H1 (cell line): Measurements from ENCODE around the gene FUNDC1. TPM values are rescaled to one million over a fixed set of nuclear protein-coding genes. Genes with fewer than 3 reads are reported as not detected.

Source experiments
- CTCF ChIA-PET: fragments of 300-600 bp; sonication (Branson Sonifier 250); formaldehyde crosslinking; loops from one replicate; lab custom pipeline; 2021; ENCODE audit not compliant: partially characterized antibody; lab: Charles Lee
- POLR2A ChIA-PET: fragments of 300-600 bp; sonication (Branson Sonifier 250); formaldehyde crosslinking; loops from one replicate; lab custom pipeline; 2021; ENCODE audit warnings: inconsistent platforms; ENCODE audit not compliant: partially characterized antibody; lab: Charles Lee
- DNase-seq, 2 experiments: peaks; one replicate each; pipeline versions ENCODE4 v3.0.0 to v3.0.0-alpha.2; 2010 to 2022; ENCODE audit warnings: low spot score in 2 of 2, low read depth in 1 of 2, mixed read lengths in 1 of 2
- FAIRE-seq: peaks from 2 replicates; lab custom pipeline; 2011; peaks lifted over from hg19 to GRCh38; lab: Jason Lieb, UNC
- H2AFZ ChIP-seq: 2 replicates; pipeline ENCODE4 v1.8.1; 2012; ENCODE audit warnings: low read length, inconsistent platforms
- H2AK5ac ChIP-seq: 2 replicates; pipeline ENCODE4 v1.6.1; 2013; ENCODE audit warnings: low read depth, low read length
- H2BK120ac ChIP-seq: replicated peaks from 2 replicates; pipeline ENCODE3; 2013; ENCODE audit warnings: low read depth, low read length, inconsistent platforms
- H2BK12ac ChIP-seq: 2 replicates; pipeline ENCODE4 v1.6.1; 2013; ENCODE audit warnings: low read depth, low read length
- H2BK15ac ChIP-seq: 2 replicates; pipeline ENCODE4 v1.6.1; 2013; ENCODE audit warnings: low read length
- H2BK20ac ChIP-seq: 2 replicates; pipeline ENCODE4 v1.6.1; 2013; ENCODE audit warnings: low read length
- H2BK5ac ChIP-seq: 2 replicates; pipeline ENCODE4 v1.6.1; 2013; ENCODE audit warnings: low read depth, low read length
- H3K14ac ChIP-seq: 2 replicates; pipeline ENCODE4 v1.6.1; 2013; ENCODE audit warnings: inconsistent platforms; ENCODE audit not compliant: insufficient read length
- H3K18ac ChIP-seq: 2 replicates; pipeline ENCODE4 v1.6.1; 2013; ENCODE audit warnings: low read length; ENCODE audit errors: extremely low read depth
- H3K23ac ChIP-seq: 2 replicates; pipeline ENCODE4 v1.6.1; 2013; ENCODE audit warnings: inconsistent platforms; ENCODE audit not compliant: insufficient read length
- H3K23me2 ChIP-seq: 2 replicates; pipeline ENCODE4 v1.6.1; 2013; ENCODE audit warnings: low read depth, low read length
- H3K27ac ChIP-seq: 2 replicates; pipeline ENCODE4 v1.6.1; 2011; ENCODE audit warnings: low read depth, low read length, inconsistent platforms
- H3K27me3 ChIP-seq, 4 experiments: replicated peaks in 1 of 4; 1 replicate in 1 of 4; 2 replicates in 3 of 4; pipeline versions ENCODE4 v1.6.1 to v1.8.1; 2011 to 2013; ENCODE audit warnings: low read length in 3 of 4, mild to moderate bottlenecking in 3 of 4, inconsistent platforms in 2 of 4, mixed read lengths in 2 of 4, moderate library complexity in 1 of 4; ENCODE audit not compliant: control insufficient read depth in 3 of 4, insufficient read depth in 3 of 4; ENCODE audit errors: extremely low read depth in 1 of 4
- H3K36me3 ChIP-seq, 4 experiments: 2 replicates each; pipeline versions ENCODE4 v1.6.1 to v1.8.1; 2011 to 2013; ENCODE audit warnings: mild to moderate bottlenecking in 4 of 4, low read length in 3 of 4, moderate library complexity in 2 of 4, control low read depth in 1 of 4, inconsistent platforms in 1 of 4; ENCODE audit not compliant: insufficient read depth in 4 of 4, control insufficient read depth in 2 of 4
- H3K4ac ChIP-seq: replicated peaks from 2 replicates; pipeline ENCODE3; 2013; ENCODE audit warnings: low read length, low read depth, mixed read lengths, inconsistent platforms; ENCODE audit not compliant: insufficient read length
- H3K4me1 ChIP-seq, 4 experiments: replicated peaks in 1 of 4; 1 replicate in 1 of 4; 2 replicates in 3 of 4; pipeline versions ENCODE4 v1.6.1 to v1.8.1; 2011 to 2013; ENCODE audit warnings: low read length in 3 of 4, inconsistent platforms in 2 of 4, mixed read lengths in 1 of 4; ENCODE audit not compliant: insufficient read depth in 4 of 4, control insufficient read depth in 3 of 4
- H3K4me2 ChIP-seq, 2 experiments: 2 replicates each; pipeline versions ENCODE4 v1.6.1 to v1.8.1; 2011 to 2013; ENCODE audit warnings: low read depth in 2 of 2, low read length in 2 of 2, control low read depth in 1 of 2, inconsistent platforms in 1 of 2, mild to moderate bottlenecking in 1 of 2; ENCODE audit not compliant: insufficient read depth in 1 of 2
- H3K4me3 ChIP-seq, 4 experiments: fragments of 200-600, 300-600 bp in 1 of 4; sonication (generic), shearing (Covaris generic), sonication (Bioruptor Twin) in 1 of 4; 2 replicates each; pipeline versions ENCODE4 v1.5.1 to v1.8.1; 2011 to 2016; ENCODE audit warnings: low read length in 4 of 4, low read depth in 3 of 4, control low read depth in 2 of 4, inconsistent platforms in 2 of 4, mild to moderate bottlenecking in 2 of 4, mixed read lengths in 1 of 4, moderate library complexity in 1 of 4; ENCODE audit not compliant: insufficient read depth in 2 of 4; ENCODE audit errors: extremely low read depth in 1 of 4
- H3K56ac ChIP-seq: replicated peaks from 2 replicates; pipeline ENCODE3; 2013; ENCODE audit warnings: low read depth, mild to moderate bottlenecking, mixed read lengths, low read length, inconsistent platforms; ENCODE audit not compliant: insufficient read length
- H3K79me1 ChIP-seq: 2 replicates; pipeline ENCODE4 v1.6.1; 2013; ENCODE audit warnings: low read depth, low read length, control low read depth
- H3K79me2 ChIP-seq, 2 experiments: 2 replicates each; pipeline versions ENCODE4 v1.6.1 to v1.8.1; 2012 to 2013; ENCODE audit warnings: low read length in 2 of 2, mild to moderate bottlenecking in 2 of 2, inconsistent platforms in 1 of 2; ENCODE audit not compliant: insufficient read depth in 2 of 2, control insufficient read depth in 1 of 2
- H3K9ac ChIP-seq, 4 experiments: replicated peaks in 1 of 4; 1 replicate in 1 of 4; 2 replicates in 3 of 4; pipeline versions ENCODE4 v1.6.1 to v1.8.1; 2011 to 2013; ENCODE audit warnings: low read depth in 3 of 4, low read length in 3 of 4, control low read depth in 2 of 4, mild to moderate bottlenecking in 2 of 4, moderate library complexity in 2 of 4, inconsistent platforms in 1 of 4; ENCODE audit errors: extremely low read depth in 1 of 4
- H3K9me3 ChIP-seq, 2 experiments: 2 replicates each; pipeline versions ENCODE4 v1.6.1 to v1.8.1; 2012 to 2013; ENCODE audit warnings: mild to moderate bottlenecking in 2 of 2, moderate library complexity in 2 of 2, control low read depth in 1 of 2, inconsistent platforms in 1 of 2, low read depth in 1 of 2, low read length in 1 of 2, mixed read lengths in 1 of 2; ENCODE audit not compliant: insufficient read depth in 2 of 2
- H4K20me1 ChIP-seq, 2 experiments: replicated peaks in 1 of 2; 2 replicates each; pipeline versions ENCODE3 to v1.8.1; 2011 to 2013; ENCODE audit warnings: inconsistent platforms in 2 of 2, low read length in 2 of 2, mild to moderate bottlenecking in 1 of 2; ENCODE audit not compliant: insufficient read depth in 2 of 2, control insufficient read depth in 1 of 2
- H4K5ac ChIP-seq: 2 replicates; pipeline ENCODE4 v1.6.1; 2013; ENCODE audit warnings: low read length, low read depth, mixed read lengths, inconsistent platforms; ENCODE audit not compliant: insufficient read length
- H4K8ac ChIP-seq: 2 replicates; pipeline ENCODE4 v1.8.0; 2013; ENCODE audit warnings: mild to moderate bottlenecking, moderate library complexity, low read length, inconsistent platforms; ENCODE audit not compliant: insufficient read depth; ENCODE audit errors: extremely low read depth
- H4K91ac ChIP-seq: replicated peaks from 2 replicates; pipeline ENCODE3; 2013; ENCODE audit warnings: low read length, mixed read lengths, inconsistent platforms; ENCODE audit not compliant: insufficient read length
- WGBS, 2 experiments: shearing (Covaris generic) in 1 of 2; methylation state at CpG; one replicate each; pipeline versions ENCODE4 v1.1.6 to v1.1.7; 2013 to 2015; ENCODE audit warnings: low lambda C conversion rate in 2 of 2, mixed read lengths in 2 of 2, inconsistent platforms in 1 of 2, low coverage in 1 of 2, missing lambda C conversion rate in 1 of 2; ENCODE audit not compliant: insufficient replicate concordance in 2 of 2, insufficient coverage in 1 of 2, insufficient read length in 1 of 2; ENCODE audit errors: extremely low coverage in 1 of 2, missing lambda C conversion rate in 1 of 2; 5-methylcytosine and 5-hydroxymethylcytosine counted together
- polyA plus RNA-seq, 7 experiments: library from polyadenylated mRNA; depleted of rRNA in 3 of 7; stranded (reverse) in 5 of 7; unstranded in 2 of 7; fragments of >200 nt in 5 of 7; fragments of 200-250 nt in 2 of 7; gene quantifications; 1 replicate in 5 of 7; 2 replicates in 1 of 7; 4 replicates in 1 of 7; pipeline versions ENCODE4 v1.2.1 to v1.2.3, GENCODE V29; 2011 to 2013; ENCODE audit warnings: missing spikeins in 2 of 7, mixed read lengths in 2 of 7
- total RNA-seq: library from RNA; stranded (reverse); fragmentation: NEBNext Ultra II Directional; extraction: Animal tissue kit (Norgen Biotek cat#: 25700); gene quantifications from 2 replicates; pipeline ENCODE4 v1.2.1, GENCODE V29; 2021

FUNDC1 gene
- total and polyA plus RNA-seq, 2 of the 8 experiments (the other 6 are each of a cell fraction or from before 2014, with no cell fraction given) = 13.7 to 24.1 TPM

GRCh38 chrX:44483965-44484606, 58.6 kb downstream of the FUNDC1 start:
- Histone ChIP-seq H3K4me2 (no peak overlapping the region), H3K14ac (no peak overlapping the region), H2BK120ac (no peak overlapping the region), H3K79me2 (no peaks in the 10 kb centered on the region), H3K4me3 (no peak overlapping the region), H3K9me3 (no peaks in the 10 kb centered on the region), H3K9ac (no peak overlapping the region), H3K4ac (no peak overlapping the region), H2BK20ac (no peak overlapping the region), H2AK5ac (no peak overlapping the region), H3K79me1 (no peaks in the 10 kb centered on the region), H4K91ac (no peak overlapping the region), H4K8ac (no peak overlapping the region), H2BK15ac (no peak overlapping the region), H3K18ac (no peak overlapping the region), H3K36me3 (no peaks in the 10 kb centered on the region), H4K20me1 (no peaks in the 10 kb centered on the region), H3K23me2 (no peaks in the 10 kb centered on the region), H3K4me1 (no peaks in the 10 kb centered on the region), H2BK5ac (no peak overlapping the region), H3K27ac (no peak overlapping the region), H3K23ac (no peak overlapping the region), H2BK12ac (no peak overlapping the region), H3K27me3 (no peaks in the 10 kb centered on the region), H4K5ac (no peak overlapping the region), H3K56ac (no peak overlapping the region), H2AFZ (no peak overlapping the region)
- FAIRE-seq (no peak), DNase-seq (no peak)
- ChIA-PET POLR2A (no interaction called here), CTCF (interaction anchor here (1.4 kb wide), 1 partner anchor 13 kb away, joined by 3 read pairs; no protein-coding TSS in a partner anchor)
- 86% methylated on average over 6 of the region's 8 CpGs; no CpG with 5 or more reads in 1 of the 2 experiments for WGBS, 2 experiments
